Effector memory CD4-positive, alpha-beta T cell (primary cell): ENCODE results near the gene FASN.
"Not testable (repeated sequence)": the region's sequence is repeated elsewhere in the genome, so short reads cannot be mapped to it uniquely, and the experiment has no call there.

Experiments used
- DNase-seq, 3 donors: peaks; one replicate each; pipeline ENCODE4 v3.0.0-alpha.2; 2020
- H3K27ac ChIP-seq: 2 replicates; pipeline ENCODE4 v1.7.0; 2013; ENCODE audit warnings: mild to moderate bottlenecking, low read length, moderate library complexity; ENCODE audit not compliant: insufficient read depth, poor library complexity, severe bottlenecking
- H3K27me3 ChIP-seq: replicated peaks from 2 replicates; pipeline ENCODE4 v1.7.0; 2013; ENCODE audit warnings: mild to moderate bottlenecking, low read length; ENCODE audit not compliant: insufficient read depth, control insufficient read depth, poor library complexity, severe bottlenecking
- H3K36me3 ChIP-seq: 2 replicates; pipeline ENCODE4 v1.7.0; 2013; ENCODE audit warnings: mild to moderate bottlenecking, low read length, moderate library complexity; ENCODE audit not compliant: control insufficient read depth, insufficient read depth
- H3K4me1 ChIP-seq: 2 replicates; pipeline ENCODE4 v1.7.0; 2013; ENCODE audit warnings: low read length, mild to moderate bottlenecking; ENCODE audit not compliant: control insufficient read depth, insufficient read depth, poor library complexity, severe bottlenecking
- H3K4me3 ChIP-seq: 2 replicates; pipeline ENCODE4 v1.7.0; 2013; ENCODE audit warnings: low read length, low read depth, mild to moderate bottlenecking; ENCODE audit not compliant: insufficient read depth, poor library complexity, severe bottlenecking
- H3K9me3 ChIP-seq: 2 replicates; pipeline ENCODE4 v1.7.0; 2013; ENCODE audit warnings: mild to moderate bottlenecking, low read length, moderate library complexity; ENCODE audit not compliant: control insufficient read depth
- total RNA-seq, 3 donors: gene quantifications; one replicate each; lab custom pipeline; 2026; lab: John Stamatoyannopoulos, UW

FASN gene
- total RNA-seq: 142 to 244 (median 165) reads per million in 3 donors

- peaks cover 18% of the 10 kb centered on the region for H3K36me3 ChIP-seq
- H3K27ac ChIP-seq: peak within 1 kb of the TSS; percentile 79
- DNase-seq: peak; percentile 85 to 87 (median 86)
- peaks cover 16% of the 10 kb centered on the region for H3K4me1 ChIP-seq
- H3K27me3 ChIP-seq: no peaks in the 10 kb centered on the region
- H3K4me3 ChIP-seq: peak within 1 kb of the TSS; percentile 62
- no peaks in the 10 kb centered on the region for H3K9me3 ChIP-seq
These were observed at the start of gene FASN for GRCh38 chr17:82098169-82098938. TSS of gene FASN (minus strand) at chr17:82098236. CDS start at chr17:82096445, 1,791 bp downstream.

GRCh38 chr17:82146663-82147654 is 48.9 kb upstream of the FASN start:
- Histone ChIP-seq H3K9me3 (no peaks in the 10 kb centered on the region), H3K4me1 (no peaks in the 10 kb centered on the region), H3K27ac (no peak overlapping the region), H3K36me3 (no peaks in the 10 kb centered on the region), H3K27me3 (no peaks in the 10 kb centered on the region), H3K4me3 (no peak overlapping the region)
- DNase-seq: no peak

GRCh38 chr17:82145550-82146155 is 47.6 kb upstream of the FASN start:
- H3K27me3 ChIP-seq: no peaks in the 10 kb centered on the region
- no peaks in the 10 kb centered on the region for H3K36me3 ChIP-seq
- H3K9me3 ChIP-seq: no peaks in the 10 kb centered on the region
- no peaks in the 10 kb centered on the region for H3K4me1 ChIP-seq
- no peak overlapping the region for H3K27ac ChIP-seq
- no peak overlapping the region for H3K4me3 ChIP-seq
- DNase-seq: no peak

- H3K27ac ChIP-seq: no peak overlapping the region
- no peaks in the 10 kb centered on the region for H3K4me1 ChIP-seq
- H3K27me3 ChIP-seq: no peaks in the 10 kb centered on the region
- no peaks in the 10 kb centered on the region for H3K36me3 ChIP-seq
- no peak for DNase-seq
- H3K4me3 ChIP-seq: no peak overlapping the region
- H3K9me3 ChIP-seq: no peaks in the 10 kb centered on the region
These were observed 45.3 kb upstream of the FASN start for GRCh38 chr17:82143333-82143732.

- H3K4me1 ChIP-seq, H3K36me3 ChIP-seq, H3K4me3 ChIP-seq, H3K27me3 ChIP-seq, H3K27ac ChIP-seq, H3K9me3 ChIP-seq, DNase-seq: not testable (repeated sequence)
These were observed 41.9 kb upstream of the FASN start for GRCh38 chr17:82139961-82140360.

GRCh38 chr17:82138511-82138992 is 40.5 kb upstream of the FASN start:
- H3K4me1 ChIP-seq: no peaks in the 10 kb centered on the region
- H3K27ac ChIP-seq: no peak overlapping the region

GRCh38 chr17:82134101-82134500 is 36.1 kb upstream of the FASN start:
- Histone ChIP-seq H3K9me3 (no peaks in the 10 kb centered on the region), H3K27me3 (no peaks in the 10 kb centered on the region), H3K27ac (no peak overlapping the region), H3K4me3 (no peak overlapping the region), H3K36me3 (no peaks in the 10 kb centered on the region), H3K4me1 (peaks cover 4% of the 10 kb centered on the region)
- DNase-seq: no peak

More at GRCh38 chr17:82138511-82138992, 40.5 kb upstream of the FASN start:
- no peaks in the 10 kb centered on the region for H3K36me3 ChIP-seq
- H3K4me3 ChIP-seq: no peak overlapping the region
- H3K27me3 ChIP-seq: no peaks in the 10 kb centered on the region
- no peaks in the 10 kb centered on the region for H3K9me3 ChIP-seq
- DNase-seq: no peak

- not testable (repeated sequence) for H3K36me3 ChIP-seq, H3K4me1 ChIP-seq, DNase-seq, H3K4me3 ChIP-seq, H3K9me3 ChIP-seq, H3K27ac ChIP-seq, H3K27me3 ChIP-seq
These were observed 35.3 kb upstream of the FASN start for GRCh38 chr17:82133166-82133953.

- peaks cover 43% of the 10 kb centered on the region for H3K4me1 ChIP-seq
- H3K36me3 ChIP-seq: no peaks in the 10 kb centered on the region
- no peaks in the 10 kb centered on the region for H3K27me3 ChIP-seq
- no peaks in the 10 kb centered on the region for H3K9me3 ChIP-seq
- no peak for DNase-seq
- H3K27ac ChIP-seq: peak overlapping the region; percentile 20
- H3K4me3 ChIP-seq: no peak overlapping the region
These were observed 31.1 kb upstream of the FASN start for GRCh38 chr17:82129095-82129494.
